Upper lobe of left lung (tissue), 4 donors: ENCODE results near the gene R3HDM4.

Source experiments
- POLR2A ChIP-seq, 4 donors: fragments of 450-650 bp; IDR thresholded peaks; one replicate each; pipeline ENCODE4 v1.5.1; 2016 to 2017; ENCODE audit warnings: antibody characterized with exemption in 4 of 4, mild to moderate bottlenecking in 2 of 4
- TF ChIP-seq, protein P1 (sequence below), 6 experiments: fragments of 450-650 bp in 4 of 6; fragments of 200-600 bp in 2 of 6; sonication (generic) in 2 of 6; IDR thresholded peaks; one replicate each; pipeline ENCODE4 v1.5.1; 2016 to 2019; ENCODE audit warnings: antibody characterized with exemption in 6 of 6

DNA sequence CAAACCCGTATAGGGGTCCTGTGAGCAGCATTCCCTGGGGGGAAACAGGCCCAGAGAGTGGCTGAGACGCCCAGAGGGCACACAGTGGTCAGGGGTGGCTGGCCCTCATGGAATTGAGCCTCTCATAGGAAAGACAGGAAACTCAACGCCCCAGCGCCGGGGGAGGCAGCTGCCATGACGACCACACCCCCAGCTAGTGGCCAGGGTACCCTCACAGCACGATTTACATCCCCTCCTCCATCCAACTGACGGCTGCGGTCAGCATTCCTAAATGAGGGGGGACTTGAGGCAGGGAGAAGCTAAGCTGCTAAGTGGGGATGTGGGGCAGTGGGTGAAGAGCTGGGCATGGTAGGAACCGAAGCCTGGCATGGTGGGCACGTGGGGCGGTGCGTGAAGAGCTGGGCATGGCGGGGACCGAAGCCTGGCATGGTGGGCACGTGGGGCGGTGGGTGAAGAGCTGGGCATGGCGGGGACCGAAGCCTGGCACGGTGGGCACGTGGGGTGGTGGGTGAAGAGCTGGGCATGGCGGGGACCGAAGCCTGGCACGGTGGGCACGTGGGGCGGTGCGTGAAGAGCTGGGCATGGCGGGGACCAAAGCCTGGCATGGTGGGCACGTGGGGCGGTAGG, 30.0 kb downstream of the R3HDM4 start:
- TF ChIP-seq POLR2A (IDR thresholded peaks at IDR 0.05) = no peak
- TF ChIP-seq, protein P1, sequence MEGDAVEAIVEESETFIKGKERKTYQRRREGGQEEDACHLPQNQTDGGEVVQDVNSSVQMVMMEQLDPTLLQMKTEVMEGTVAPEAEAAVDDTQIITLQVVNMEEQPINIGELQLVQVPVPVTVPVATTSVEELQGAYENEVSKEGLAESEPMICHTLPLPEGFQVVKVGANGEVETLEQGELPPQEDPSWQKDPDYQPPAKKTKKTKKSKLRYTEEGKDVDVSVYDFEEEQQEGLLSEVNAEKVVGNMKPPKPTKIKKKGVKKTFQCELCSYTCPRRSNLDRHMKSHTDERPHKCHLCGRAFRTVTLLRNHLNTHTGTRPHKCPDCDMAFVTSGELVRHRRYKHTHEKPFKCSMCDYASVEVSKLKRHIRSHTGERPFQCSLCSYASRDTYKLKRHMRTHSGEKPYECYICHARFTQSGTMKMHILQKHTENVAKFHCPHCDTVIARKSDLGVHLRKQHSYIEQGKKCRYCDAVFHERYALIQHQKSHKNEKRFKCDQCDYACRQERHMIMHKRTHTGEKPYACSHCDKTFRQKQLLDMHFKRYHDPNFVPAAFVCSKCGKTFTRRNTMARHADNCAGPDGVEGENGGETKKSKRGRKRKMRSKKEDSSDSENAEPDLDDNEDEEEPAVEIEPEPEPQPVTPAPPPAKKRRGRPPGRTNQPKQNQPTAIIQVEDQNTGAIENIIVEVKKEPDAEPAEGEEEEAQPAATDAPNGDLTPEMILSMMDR (IDR thresholded peaks at IDR 0.05) = no peak
